ENCODE measurements around the gene PSMA7.
"Not testable (repeated sequence)": the region's sequence is repeated elsewhere in the genome, so short reads cannot be mapped to it uniquely, and the experiment has no call there.

Gene PSMA7

GRCh38 chr20:62150310-62150575 is 7.0 kb upstream of the PSMA7 start:
- no peak overlapping the region for H3K27ac ChIP-seq
- TF ChIP-seq, protein P1, sequence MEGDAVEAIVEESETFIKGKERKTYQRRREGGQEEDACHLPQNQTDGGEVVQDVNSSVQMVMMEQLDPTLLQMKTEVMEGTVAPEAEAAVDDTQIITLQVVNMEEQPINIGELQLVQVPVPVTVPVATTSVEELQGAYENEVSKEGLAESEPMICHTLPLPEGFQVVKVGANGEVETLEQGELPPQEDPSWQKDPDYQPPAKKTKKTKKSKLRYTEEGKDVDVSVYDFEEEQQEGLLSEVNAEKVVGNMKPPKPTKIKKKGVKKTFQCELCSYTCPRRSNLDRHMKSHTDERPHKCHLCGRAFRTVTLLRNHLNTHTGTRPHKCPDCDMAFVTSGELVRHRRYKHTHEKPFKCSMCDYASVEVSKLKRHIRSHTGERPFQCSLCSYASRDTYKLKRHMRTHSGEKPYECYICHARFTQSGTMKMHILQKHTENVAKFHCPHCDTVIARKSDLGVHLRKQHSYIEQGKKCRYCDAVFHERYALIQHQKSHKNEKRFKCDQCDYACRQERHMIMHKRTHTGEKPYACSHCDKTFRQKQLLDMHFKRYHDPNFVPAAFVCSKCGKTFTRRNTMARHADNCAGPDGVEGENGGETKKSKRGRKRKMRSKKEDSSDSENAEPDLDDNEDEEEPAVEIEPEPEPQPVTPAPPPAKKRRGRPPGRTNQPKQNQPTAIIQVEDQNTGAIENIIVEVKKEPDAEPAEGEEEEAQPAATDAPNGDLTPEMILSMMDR (IDR thresholded peaks at IDR 0.05) = no peak
- TF ChIP-seq ZFX (IDR thresholded peaks at IDR 0.05; ENCODE audit: borderline replicate concordance) = no peak

DNA sequence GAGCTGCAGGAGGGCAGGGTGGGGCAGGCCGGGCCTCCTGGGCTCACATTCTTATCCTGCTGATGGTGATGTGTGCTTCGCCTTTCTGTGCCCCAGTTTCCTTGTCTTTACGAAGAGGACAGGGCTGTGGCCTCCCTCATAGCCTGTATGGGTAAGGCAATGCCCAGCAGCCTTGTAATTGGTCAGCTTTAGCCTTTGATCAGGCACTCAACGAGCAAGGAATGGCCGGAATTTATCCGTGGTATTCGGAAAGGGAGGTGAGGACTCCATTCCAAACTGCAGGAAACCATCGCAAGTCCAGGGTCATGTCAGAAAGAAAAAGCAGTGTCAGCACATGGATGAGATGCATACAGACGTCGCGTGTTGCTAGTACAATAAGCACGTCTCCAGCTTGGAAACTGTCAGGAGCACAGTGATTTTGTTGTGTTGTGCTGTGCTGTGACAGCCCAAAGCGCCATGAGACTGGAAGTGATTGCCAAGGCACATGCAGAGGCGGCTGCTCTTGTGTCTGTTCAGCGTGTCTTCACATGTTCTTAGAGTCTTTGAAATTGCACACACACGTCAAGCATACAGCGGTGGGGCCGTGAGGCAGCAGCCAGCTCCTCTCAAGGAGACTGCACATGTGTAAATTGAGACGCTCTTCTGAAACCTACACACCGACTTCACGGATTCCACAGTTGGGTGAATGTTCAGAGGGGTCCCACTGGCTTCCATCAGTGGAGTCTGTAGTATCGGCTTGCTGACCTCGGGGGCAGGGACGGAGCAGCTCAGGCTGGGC is 6.5 kb upstream of the PSMA7 start:
- TF ChIP-seq ZFX (IDR thresholded peaks at IDR 0.05; ENCODE audit: borderline replicate concordance) = no peak
- TF ChIP-seq, protein P1 (IDR thresholded peaks at IDR 0.05) = no peak
- H3K27ac ChIP-seq = no peak overlapping the region

DNA sequence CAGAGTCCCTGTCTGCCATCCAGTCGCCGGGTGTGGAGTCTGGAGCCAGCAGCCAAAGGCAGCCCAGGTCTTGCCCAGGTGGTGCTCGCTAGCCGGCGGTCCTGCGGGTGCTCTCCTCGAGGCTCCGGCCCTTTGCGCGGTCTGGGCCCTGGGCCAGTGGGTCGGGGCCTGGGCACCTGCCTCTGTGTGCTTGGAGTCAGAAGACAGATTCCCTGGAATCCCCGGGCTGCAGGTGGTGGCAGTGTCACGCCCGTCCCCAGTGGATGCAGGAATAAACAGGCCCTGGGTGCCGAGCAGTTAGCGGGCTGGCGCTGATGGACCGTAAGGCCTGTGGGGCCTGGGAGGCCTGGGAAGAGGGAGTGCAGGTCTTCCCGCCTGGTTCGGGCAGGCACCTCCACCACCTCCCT is 5.7 kb upstream of the PSMA7 start:
- TF ChIP-seq, protein P1 (IDR thresholded peaks at IDR 0.05) = no peak
- TF ChIP-seq ZFX (IDR thresholded peaks at IDR 0.05; ENCODE audit: borderline replicate concordance) = no peak
- no peak overlapping the region for H3K27ac ChIP-seq

- not testable (repeated sequence) for H3K27ac ChIP-seq
Observed at GRCh38 chr20:62148383-62148782, 5.2 kb upstream of the PSMA7 start.

DNA sequence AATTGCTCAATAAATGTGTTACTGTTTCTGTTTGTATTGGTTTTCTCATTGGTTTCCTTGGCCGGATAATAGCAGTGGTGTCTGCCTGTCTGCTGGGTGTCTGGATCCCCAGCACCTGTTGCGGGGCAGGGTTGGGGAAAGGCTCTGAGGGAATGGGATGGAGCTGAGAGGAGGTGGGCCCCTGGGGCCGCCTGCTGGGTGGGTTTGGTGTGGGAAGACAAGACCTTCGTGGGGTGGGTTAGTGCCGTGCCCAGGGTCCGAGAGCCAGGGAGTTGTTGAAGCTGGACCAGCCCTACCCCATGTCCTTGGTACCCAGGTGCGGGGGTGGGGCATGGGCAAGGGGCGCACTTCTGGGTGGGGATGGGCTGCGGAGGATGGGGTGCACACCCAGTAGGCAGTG is 4.3 kb upstream of the PSMA7 start:
- no peak overlapping the region for H3K27ac ChIP-seq
- TF ChIP-seq ZFX (IDR thresholded peaks at IDR 0.05; ENCODE audit: borderline replicate concordance) = no peak
- TF ChIP-seq, protein P1 (IDR thresholded peaks at IDR 0.05) = no peak

- TF ChIP-seq ZFX (IDR thresholded peaks at IDR 0.05; ENCODE audit: borderline replicate concordance) = no peak
- TF ChIP-seq, protein P1 (IDR thresholded peaks at IDR 0.05) = no peak
Observed at GRCh38 chr20:62147125-62147524, 3.9 kb upstream of the PSMA7 start.

DNA sequence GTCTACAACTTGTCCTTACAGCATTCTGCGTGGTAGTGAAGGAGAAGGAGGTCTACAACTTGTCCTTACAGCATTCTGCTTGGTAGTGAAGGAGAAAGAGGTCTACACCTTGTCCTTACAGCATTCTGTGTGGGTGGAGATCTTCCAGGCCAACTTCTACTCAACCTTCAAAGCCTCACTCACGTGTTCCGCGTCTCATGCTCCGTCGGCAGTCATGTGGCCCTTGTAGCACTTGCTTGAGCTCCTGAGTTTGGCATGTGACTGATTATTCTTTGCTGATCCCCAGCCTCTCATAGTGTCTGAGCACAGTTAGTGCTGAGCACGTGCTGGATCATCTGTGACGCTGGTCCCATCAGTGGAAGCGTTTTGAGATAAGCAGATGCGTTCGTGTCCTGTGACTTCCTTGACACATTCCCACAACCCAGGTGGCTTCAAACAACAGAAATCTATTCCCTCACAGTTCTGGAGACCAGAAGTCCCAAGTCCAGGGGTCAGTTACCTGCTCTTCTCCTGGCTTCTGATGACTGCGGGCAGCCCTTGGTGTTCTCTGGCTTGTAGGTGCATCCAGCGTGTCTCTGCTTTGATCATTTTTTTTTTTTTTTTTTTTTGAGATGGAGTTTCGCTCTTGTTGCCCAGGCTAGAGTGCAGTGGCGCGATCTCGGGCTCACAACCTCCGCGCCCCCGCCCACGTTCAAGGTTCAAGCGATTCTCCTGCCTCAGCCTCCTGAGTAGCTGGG is 3.0 kb upstream of the PSMA7 start:
- no peak for TF ChIP-seq ZFX (IDR thresholded peaks at IDR 0.05; ENCODE audit: borderline replicate concordance)
- TF ChIP-seq, protein P1 (IDR thresholded peaks at IDR 0.05) = no peak

More at GRCh38 chr20:62147125-62147524, 3.9 kb upstream of the PSMA7 start:
- no peak overlapping the region for H3K27ac ChIP-seq

More for the DNA sequence above, 3.0 kb upstream of the PSMA7 start:
- no peak overlapping the region for H3K27ac ChIP-seq
